ENCODE data around the gene EIF2S1. TPM values are rescaled to one million over a fixed set of nuclear protein-coding genes. Genes with fewer than 3 reads are reported as not detected.

EIF2S1 gene
- total RNA-seq, 2 experiments from 2014 or later = 23.1 to 28.8 TPM

DNA sequence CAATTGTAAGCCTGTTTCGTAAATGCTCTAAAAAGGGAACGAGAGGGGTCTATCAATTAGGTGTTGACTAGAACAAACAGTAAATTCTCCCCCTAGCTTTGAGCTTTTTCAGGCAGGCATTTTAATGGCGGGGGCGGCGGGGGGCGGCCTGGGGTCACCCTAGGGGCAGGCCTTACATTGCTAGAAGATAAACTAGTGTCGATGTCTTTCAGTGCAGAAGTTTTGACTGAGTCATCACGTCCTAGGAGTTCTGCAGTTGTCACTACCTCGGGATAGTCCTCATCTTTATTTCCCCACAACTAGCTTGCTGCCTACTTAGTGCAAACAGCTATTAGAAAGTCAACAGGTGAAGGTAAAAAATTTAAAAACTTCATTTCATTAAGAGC lies 2.2 kb upstream of the EIF2S1 start:
- ATAC-seq (ENCODE audit: poor library complexity) (no peak), DNase-seq (no peak)
- ChIA-PET CTCF (no interaction called here), POLR2A (no interaction called here)
- no peaks in the 10 kb centered on the region for H3K27me3 Mint-ChIP-seq
- Histone ChIP-seq H3K27ac (ENCODE audit: low read depth in 1 of 2, low read length in 2 of 2) (no peak overlapping the region), H3K36me3 (ENCODE audit: insufficient read depth, low read length) (peaks cover 3% of the 10 kb centered on the region), H3K27me3 (ENCODE audit: control insufficient read depth in 1 of 2, insufficient read depth in 2 of 2, low read length in 2 of 2) (no peaks in the 10 kb centered on the region), H3K4me1 (ENCODE audit: insufficient read depth, low read length) (peaks cover 30% of the 10 kb centered on the region), H3K4me3 (ENCODE audit: low read length) (no peak overlapping the region), H3K9me3 (ENCODE audit: control insufficient read depth in 1 of 2, insufficient read depth in 1 of 2, low read length in 2 of 2) (no peaks in the 10 kb centered on the region)
- H3K36me3 Mint-ChIP-seq (ENCODE audit: low read depth) = peaks cover 27% of the 10 kb centered on the region
- no peaks in the 10 kb centered on the region for H3K9me3 Mint-ChIP-seq
- H3K4me1 Mint-ChIP-seq (ENCODE audit: low read depth) = peaks cover 74% of the 10 kb centered on the region
- H3K4me3 Mint-ChIP-seq = peak overlapping the region; percentile 95
- intact Hi-C loops (cut with DNase I, micrococcal nuclease) = loop anchor here in 1 of 2 experiments (2.0 to 5.0 kb wide), 2 partner anchors 117 to 459 kb away; partner anchors contain the start of genes PALS1, RAD51B and ZFYVE26
- peak overlapping the region; percentile 93 for H3K27ac Mint-ChIP-seq
- TF ChIP-seq, protein P1, sequence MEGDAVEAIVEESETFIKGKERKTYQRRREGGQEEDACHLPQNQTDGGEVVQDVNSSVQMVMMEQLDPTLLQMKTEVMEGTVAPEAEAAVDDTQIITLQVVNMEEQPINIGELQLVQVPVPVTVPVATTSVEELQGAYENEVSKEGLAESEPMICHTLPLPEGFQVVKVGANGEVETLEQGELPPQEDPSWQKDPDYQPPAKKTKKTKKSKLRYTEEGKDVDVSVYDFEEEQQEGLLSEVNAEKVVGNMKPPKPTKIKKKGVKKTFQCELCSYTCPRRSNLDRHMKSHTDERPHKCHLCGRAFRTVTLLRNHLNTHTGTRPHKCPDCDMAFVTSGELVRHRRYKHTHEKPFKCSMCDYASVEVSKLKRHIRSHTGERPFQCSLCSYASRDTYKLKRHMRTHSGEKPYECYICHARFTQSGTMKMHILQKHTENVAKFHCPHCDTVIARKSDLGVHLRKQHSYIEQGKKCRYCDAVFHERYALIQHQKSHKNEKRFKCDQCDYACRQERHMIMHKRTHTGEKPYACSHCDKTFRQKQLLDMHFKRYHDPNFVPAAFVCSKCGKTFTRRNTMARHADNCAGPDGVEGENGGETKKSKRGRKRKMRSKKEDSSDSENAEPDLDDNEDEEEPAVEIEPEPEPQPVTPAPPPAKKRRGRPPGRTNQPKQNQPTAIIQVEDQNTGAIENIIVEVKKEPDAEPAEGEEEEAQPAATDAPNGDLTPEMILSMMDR (IDR thresholded peaks at IDR 0.05) = no peak

GRCh38 chr14:67358924-67359774 lies 979 bp upstream of the EIF2S1 start:
- Histone ChIP-seq H3K9me3 (ENCODE audit: control insufficient read depth in 1 of 2, insufficient read depth in 1 of 2, low read length in 2 of 2) (no peaks in the 10 kb centered on the region), H3K36me3 (ENCODE audit: insufficient read depth, low read length) (peaks cover 6% of the 10 kb centered on the region), H3K4me1 (ENCODE audit: insufficient read depth, low read length) (peaks cover 30% of the 10 kb centered on the region), H3K27me3 (ENCODE audit: control insufficient read depth in 1 of 2, insufficient read depth in 2 of 2, low read length in 2 of 2) (no peaks in the 10 kb centered on the region), H3K27ac (ENCODE audit: low read depth in 1 of 2, low read length in 2 of 2) (peak overlapping the region; percentile 87 to 99), H3K4me3 (ENCODE audit: low read length) (peak overlapping the region; percentile 88)
- Mint-ChIP-seq H3K4me3 (peak overlapping the region; percentile 95), H3K27me3 (no peaks in the 10 kb centered on the region), H3K4me1 (ENCODE audit: low read depth) (peaks cover 80% of the 10 kb centered on the region), H3K27ac (peak overlapping the region; percentile 93), H3K36me3 (ENCODE audit: low read depth) (peaks cover 32% of the 10 kb centered on the region), H3K9me3 (no peaks in the 10 kb centered on the region)
- ChIA-PET POLR2A (interaction anchor here (0.6 to 1.7 kb wide), 18 partner anchors 8 to 1792 kb away, joined by 3 to 15 read pairs (median 4); partner anchors contain the start of genes GPHN, PALS1, PIGH and PLEK2), CTCF (interaction anchor here (0.8 to 1.5 kb wide), 12 partner anchors 7 to 1944 kb away, joined by 3 to 6 read pairs (median 3); partner anchors contain the start of genes PALS1 and PIGH)
- intact Hi-C loops (cut with DNase I, micrococcal nuclease) = loop anchor here in 1 of 2 experiments (2.0 to 5.0 kb wide), 2 partner anchors 118 to 458 kb away; partner anchors contain the start of genes PALS1, RAD51B and ZFYVE26
- ATAC-seq (ENCODE audit: poor library complexity) (no peak), DNase-seq (peak in 3 of 14 experiments; percentile 2 to 16 (median 7))
- TF ChIP-seq, protein P1 (IDR thresholded peaks at IDR 0.05) = no peak

- peaks cover 46% of the 10 kb centered on the region for H3K36me3 Mint-ChIP-seq (ENCODE audit: low read depth)
- TF ChIP-seq, protein P1 (IDR thresholded peaks at IDR 0.05) = no peak
- H3K4me1 Mint-ChIP-seq (ENCODE audit: low read depth) = peaks cover 87% of the 10 kb centered on the region
- Histone ChIP-seq H3K4me1 (ENCODE audit: insufficient read depth, low read length) (peaks cover 30% of the 10 kb centered on the region), H3K4me3 (ENCODE audit: low read length) (peak overlapping the region; percentile 88), H3K9me3 (ENCODE audit: control insufficient read depth in 1 of 2, insufficient read depth in 1 of 2, low read length in 2 of 2) (no peaks in the 10 kb centered on the region), H3K27me3 (ENCODE audit: control insufficient read depth in 1 of 2, insufficient read depth in 2 of 2, low read length in 2 of 2) (no peaks in the 10 kb centered on the region), H3K36me3 (ENCODE audit: insufficient read depth, low read length) (peaks cover 20% of the 10 kb centered on the region), H3K27ac (ENCODE audit: low read depth in 1 of 2, low read length in 2 of 2) (peak overlapping the region; percentile 87 to 99)
- intact Hi-C loops (cut with DNase I, micrococcal nuclease) = loop anchor here (5.0 to 10.0 kb wide), 5 partner anchors 237 to 1792 kb away; partner anchors contain the start of genes DCAF5 (in 1 of the 2), GPHN (in 1 of the 2) and RDH11 (in 1 of the 2)
- peak overlapping the region; percentile 95 for H3K4me3 Mint-ChIP-seq
- no peaks in the 10 kb centered on the region for H3K27me3 Mint-ChIP-seq
- peak overlapping the region; percentile 93 for H3K27ac Mint-ChIP-seq
- no peak for DNase-seq
- POLR2A ChIA-PET = interaction anchor here (0.6 to 1.7 kb wide), 13 partner anchors 9 to 1433 kb away, joined by 3 to 15 read pairs (median 4); partner anchors contain the start of genes GPHN, PALS1, PLEK2 and RDH11
- CTCF ChIA-PET = interaction anchor here (1.0 to 1.5 kb wide), 9 partner anchors 8 to 1946 kb away, joined by 3 to 5 read pairs (median 3); partner anchors contain the start of gene PALS1
- peak; percentile 10 for ATAC-seq (ENCODE audit: poor library complexity)
- no peaks in the 10 kb centered on the region for H3K9me3 Mint-ChIP-seq
Measured at GRCh38 chr14:67360470-67361206, 510 bp downstream of the EIF2S1 start.
